ENCODE data around the gene ZCCHC18.

GRCh38 chrX:104126856-104127255 lies 14.5 kb downstream of the ZCCHC18 start:
- TF ChIP-seq BHLHE40 (IDR thresholded peaks at IDR 0.05; ENCODE audit: borderline replicate concordance) = no peak
- no peak for TF ChIP-seq ARNT (IDR thresholded peaks at IDR 0.05)
- no peak for TF ChIP-seq ZNF384 (IDR thresholded peaks at IDR 0.05)
- TF ChIP-seq ELF4 (IDR thresholded peaks at IDR 0.05) = no peak
- TF ChIP-seq LEF1 (IDR thresholded peaks at IDR 0.05; ENCODE audit: borderline replicate concordance) = no peak
- no peak for TF ChIP-seq FOXK2 (IDR thresholded peaks at IDR 0.05)
- TF ChIP-seq FOXA1 (IDR thresholded peaks at IDR 0.05) = no peak
- no peak for TF ChIP-seq PKNOX1 (IDR thresholded peaks at IDR 0.05)
